ENCODE measurements around the gene HNRNPA2B1.

- no peak for TF ChIP-seq POLR2AphosphoS5 (IDR thresholded peaks at IDR 0.05)
- TF ChIP-seq POLR2A (IDR thresholded peaks at IDR 0.05): no peak
Measured at GRCh38 chr7:26245150-26245549, 44.6 kb upstream of the HNRNPA2B1 start.

Measured in upper lobe of left lung (tissue), 4 donors.